NOMO-1 treated with dmso at 0.1 percent for 144 hours (cell line): ENCODE data around the gene DYRK1A.

Experiments
- DNase-seq: peaks from one replicate; lab custom pipeline; 2025; ENCODE audit not compliant: unreplicated experiment; lab: John Stamatoyannopoulos, UW

The DYRK1A gene

DNA sequence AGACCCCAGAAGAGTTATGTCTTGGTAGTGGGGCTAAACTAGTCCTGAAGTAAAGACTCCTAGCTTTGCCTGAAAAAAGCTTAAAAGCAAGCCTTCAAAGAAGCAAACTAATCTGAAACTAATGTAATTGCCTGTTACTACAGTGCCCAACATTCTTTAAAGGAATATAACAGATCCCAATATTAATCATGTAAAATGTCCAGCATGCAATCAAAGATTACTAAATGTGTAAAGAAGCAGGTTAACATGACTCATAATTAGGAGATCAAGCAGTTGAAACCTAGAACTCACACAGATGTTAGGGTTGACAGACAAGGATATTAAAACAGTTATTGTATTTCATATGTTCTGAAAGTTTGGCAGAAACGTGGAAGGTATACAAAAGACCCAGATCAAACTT, 17.8 kb downstream of the DYRK1A start:
- DNase-seq = no peak

DNA sequence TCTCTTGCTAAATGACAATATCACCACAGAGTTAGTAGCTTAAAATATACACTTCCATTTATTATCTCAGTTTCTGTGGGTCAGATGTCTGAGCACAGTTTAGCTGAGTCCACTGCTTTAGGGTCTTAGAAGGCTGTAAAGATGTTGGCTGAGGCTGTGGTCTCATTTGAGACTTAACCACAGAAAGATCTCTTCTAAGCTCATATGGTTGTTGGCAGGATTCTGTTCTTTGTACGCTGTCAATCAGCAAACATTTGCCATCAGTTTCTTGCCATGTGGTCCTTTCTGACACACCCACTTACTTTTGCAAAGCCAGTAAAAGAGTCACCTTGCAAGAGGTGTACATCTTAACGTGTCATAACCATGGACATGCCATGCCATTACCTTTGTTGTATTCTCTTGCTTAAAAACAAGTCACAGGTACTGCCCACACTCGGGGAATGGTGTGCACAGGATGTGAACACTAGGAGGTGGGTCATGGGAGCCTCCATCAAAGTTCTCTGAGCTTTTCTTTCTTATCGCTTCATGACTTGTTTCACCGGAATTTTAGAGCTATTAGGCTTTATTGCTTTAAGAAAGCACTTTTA, 18.7 kb downstream of the DYRK1A start:
- no peak for DNase-seq

DNA sequence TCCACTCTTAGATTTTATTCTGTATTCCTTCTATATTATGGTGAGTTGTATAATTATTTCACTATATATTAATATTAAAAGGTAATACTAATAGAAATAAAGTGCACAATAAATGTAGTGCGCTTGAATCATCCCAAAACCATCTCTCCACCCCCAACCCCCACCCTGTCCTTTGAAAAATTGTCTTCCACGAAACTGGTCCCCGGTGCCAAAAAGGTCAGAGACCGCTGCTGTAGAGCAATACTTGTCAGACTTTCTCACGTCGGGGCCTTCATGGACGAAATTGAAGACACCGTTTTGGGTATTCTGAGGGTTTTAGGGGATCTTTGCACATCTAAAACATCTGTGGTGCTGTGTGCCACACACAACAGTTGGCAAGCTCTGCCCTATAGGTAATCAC, 19.6 kb downstream of the DYRK1A start:
- DNase-seq = no peak

DNA sequence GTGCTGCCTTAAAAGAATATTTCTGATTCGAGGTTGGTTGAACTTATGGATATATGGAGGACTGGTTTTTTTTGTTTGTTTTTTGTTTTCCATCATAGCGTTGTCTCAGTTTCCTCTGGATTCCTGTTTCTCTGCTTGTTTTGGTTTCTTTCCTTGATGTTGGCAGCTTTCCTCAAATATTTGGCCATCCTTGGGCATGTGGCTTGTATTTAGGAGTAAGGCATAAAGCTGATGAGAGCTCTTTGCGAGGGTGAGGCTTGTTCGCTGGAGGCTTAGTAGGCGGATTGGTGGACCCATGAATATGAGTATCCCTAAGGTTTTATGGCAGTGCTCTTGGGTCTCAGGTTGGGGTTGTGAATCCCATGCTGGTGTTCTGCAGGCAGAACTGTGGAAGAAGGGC, 22.9 kb downstream of the DYRK1A start:
- DNase-seq = no peak

DNA sequence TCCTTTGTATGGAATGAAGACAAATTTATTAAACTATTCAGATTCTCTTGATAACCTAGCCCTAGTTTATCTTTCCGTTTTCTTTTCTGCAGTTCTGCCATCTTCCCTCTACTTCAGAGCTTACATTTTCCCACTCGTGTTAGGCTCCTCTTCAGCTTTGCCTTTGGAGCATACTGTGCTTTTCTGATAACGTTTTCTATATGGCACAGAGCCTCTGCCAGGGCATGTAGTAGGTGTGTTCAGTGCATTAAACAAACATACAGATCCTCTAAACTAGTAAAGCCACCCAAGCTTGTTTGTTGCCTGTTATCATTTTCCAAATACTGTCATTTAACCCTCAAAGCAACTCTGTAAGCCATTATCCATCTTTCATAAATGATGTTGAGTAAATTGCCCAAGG, 25.1 kb downstream of the DYRK1A start:
- DNase-seq = no peak

DNA sequence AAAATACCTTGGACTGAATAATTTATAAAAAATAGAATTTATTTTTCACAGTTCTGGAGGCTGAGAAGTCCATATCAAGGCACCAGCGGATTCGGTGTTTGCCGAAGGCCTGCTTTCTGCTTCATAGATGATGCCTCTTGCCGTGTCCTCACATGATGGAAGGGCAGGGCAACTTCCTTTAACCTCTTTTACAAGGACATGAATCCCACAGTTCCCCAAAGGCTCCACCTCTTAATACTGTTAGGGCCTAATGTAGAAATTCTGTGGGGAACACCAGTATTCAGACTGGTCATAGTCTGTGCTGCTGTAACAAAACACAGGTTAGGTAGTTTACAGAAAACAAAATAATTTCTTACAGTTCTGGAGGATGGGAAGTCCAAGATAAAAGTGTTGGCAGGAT, 25.9 kb downstream of the DYRK1A start:
- no peak for DNase-seq

DNA sequence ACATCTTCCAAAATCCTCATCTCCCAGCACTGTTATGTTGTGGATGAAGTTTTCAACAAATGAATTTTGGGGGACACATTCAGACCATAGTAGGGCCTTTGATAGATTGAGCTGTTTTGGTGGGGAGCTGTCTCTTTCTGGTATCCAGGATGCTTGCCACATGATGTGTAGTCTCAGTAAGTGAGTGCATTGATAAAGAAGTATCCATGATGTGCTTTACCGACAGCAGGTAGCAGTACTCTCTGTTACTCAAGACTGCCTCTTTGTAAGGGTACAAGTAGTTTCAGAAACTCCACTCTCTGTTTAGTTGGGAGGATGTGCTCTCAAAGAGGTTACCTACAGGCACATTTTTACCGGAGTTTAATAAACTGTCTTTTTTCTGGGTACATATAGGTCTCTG, 26.5 kb downstream of the DYRK1A start:
- no peak for DNase-seq

DNA sequence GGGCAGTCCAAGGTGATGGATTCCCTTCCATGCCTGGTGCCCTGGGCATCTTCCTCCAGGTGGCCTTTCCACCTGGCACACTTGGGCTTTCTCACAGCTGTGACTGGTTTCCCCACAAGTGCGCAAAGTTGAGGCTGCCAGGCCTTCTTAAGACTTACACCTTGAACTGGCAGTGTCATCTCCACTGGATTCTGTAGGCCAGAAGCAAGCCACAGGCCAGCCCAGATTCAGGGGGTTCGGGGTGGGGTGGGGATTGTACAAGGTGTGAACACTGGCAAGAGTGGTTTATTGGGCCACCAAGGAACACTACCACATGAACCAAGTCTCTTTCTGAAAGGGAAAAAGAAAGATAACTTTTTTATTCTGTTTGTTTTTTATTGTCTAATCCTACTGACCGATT, 27.2 kb downstream of the DYRK1A start:
- no peak for DNase-seq

DNA sequence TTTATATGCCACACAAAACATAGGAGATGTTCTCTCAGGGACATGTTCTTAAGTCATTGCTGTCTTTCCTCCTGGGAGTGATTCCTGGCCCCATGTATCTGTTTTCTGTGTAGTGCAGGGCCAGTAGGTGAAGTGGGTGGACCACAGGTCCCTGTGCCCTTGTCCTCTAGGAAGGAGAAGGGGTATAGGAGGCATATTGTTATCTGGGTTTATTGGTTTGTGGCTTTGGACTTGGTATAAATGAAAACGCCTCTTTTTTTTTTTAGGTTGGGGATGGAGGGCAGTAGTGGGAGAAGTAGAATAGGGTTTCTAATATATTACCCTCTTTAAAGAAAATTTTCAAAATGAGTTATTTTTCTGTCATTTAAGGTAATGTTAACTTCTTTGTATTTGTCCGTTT, 29.4 kb downstream of the DYRK1A start:
- DNase-seq = no peak

DNA sequence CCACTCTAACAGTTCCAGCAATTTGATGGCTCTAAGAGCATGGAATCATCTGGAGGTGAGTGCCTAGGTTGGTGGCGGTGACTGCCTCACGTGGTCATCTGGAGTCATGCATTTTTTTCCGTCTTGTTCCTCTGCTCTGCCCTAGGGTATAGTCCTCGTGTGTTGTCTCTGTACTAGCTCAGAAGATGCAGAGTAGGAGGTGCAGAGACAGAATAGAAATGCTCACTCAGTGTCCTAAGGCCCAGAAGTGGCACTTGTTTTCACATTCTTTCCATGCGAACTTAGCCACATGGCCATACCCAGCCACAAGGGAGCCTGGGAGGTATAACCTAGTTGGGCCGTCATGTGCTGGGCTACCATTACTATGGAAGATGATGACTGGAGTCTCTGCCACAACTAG, 30.3 kb downstream of the DYRK1A start:
- DNase-seq = no peak

DNA sequence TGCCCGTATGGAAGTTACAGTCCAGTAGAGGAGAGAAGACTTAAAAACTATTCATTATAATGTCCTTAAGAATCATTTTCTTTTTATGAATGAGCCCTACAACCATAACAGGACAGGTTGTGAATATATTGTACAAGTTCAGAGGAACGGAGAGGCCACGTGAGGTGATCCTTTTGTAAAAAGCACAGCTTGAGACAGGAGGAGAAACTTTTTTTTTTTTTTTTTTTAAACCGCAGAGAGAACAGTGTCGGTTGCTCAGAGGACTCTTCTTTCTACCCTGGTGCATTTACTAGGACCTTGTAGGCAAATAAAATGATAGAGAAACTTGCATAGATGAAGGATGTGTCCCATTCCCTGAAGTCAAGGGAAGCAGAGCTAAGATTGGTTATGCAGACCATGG, 32.1 kb downstream of the DYRK1A start:
- DNase-seq = no peak

DNA sequence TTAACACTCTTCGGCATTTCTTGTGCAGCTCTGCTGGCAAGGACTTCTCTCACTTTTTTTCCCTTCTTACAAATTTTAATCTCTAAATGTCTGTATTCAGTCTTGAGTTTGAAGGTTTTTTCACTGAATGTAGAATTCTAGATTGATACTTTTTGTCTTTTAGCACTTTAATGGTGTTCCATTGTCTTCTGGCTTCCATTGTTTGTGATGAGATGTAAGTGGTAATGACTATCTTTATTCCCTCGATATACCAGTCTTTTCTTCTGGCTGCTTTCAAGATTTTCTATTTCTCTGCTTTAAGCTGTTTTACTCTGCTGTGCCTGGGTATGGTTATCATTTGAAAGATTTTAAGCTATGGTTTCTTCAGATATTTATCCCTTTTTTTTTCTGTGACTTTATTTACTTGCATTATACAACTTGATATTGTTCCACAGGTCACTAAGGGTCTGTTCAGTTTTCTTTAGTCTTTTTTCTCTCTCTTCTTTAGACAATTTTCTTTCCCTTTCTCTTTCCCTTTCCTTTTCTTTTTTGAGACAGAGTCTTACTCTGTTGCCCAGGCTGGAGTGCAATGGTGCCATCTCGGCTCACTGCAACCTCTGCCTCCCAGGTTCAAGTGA, 35.8 kb downstream of the DYRK1A start:
- no peak for DNase-seq

DNA sequence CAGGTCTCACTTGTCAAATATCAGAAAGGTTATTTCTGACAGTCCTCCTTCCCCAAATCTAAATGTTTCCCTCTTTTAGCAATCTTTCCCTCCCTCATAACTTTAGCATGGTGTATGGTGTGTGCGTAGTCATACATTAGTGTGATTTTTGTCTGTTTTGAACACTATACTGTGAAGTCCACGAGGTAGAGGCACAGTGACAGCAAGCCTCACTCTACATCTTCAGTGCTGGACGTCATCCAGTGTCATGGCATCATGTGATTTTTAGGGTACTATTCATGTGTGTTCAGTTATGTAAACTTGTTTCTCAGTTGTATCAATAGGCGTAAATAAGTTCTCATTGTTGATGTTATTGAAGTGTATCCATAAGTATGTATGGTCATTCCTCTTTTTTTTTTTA, 39.1 kb downstream of the DYRK1A start:
- DNase-seq = no peak

DNA sequence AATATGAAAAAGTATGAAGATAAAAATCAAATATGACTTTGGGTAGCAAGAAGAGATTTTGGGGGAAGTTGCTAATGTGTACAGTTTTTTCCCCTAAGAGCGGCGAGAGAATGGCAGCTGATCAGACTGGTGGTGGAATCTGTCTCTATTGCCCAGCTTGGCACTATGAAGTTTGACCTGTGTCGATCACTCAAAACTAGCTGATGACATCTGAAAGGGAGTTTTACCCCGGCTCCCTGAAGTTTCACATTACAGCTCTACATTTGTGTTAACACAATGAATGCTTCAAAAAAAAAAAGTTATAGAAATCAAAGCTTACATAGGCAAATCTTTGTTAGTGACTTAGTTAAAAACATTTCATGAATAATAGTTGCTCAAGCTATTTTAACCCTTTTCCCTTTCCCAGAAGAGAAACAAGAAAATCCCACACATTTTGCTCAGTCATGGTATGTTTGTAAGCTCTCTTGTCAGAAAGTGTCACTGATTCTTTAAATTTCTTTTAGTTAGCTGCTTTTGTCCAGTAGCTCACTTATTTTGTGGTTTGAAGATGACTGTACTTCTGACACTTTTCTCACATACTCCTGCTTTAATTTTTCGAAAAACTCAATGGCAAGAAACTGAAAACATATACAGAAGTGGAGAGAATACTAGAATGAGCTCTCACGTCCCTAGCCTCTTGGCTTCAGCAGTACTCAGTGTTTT, 41.3 kb downstream of the DYRK1A start:
- DNase-seq = no peak

DNA sequence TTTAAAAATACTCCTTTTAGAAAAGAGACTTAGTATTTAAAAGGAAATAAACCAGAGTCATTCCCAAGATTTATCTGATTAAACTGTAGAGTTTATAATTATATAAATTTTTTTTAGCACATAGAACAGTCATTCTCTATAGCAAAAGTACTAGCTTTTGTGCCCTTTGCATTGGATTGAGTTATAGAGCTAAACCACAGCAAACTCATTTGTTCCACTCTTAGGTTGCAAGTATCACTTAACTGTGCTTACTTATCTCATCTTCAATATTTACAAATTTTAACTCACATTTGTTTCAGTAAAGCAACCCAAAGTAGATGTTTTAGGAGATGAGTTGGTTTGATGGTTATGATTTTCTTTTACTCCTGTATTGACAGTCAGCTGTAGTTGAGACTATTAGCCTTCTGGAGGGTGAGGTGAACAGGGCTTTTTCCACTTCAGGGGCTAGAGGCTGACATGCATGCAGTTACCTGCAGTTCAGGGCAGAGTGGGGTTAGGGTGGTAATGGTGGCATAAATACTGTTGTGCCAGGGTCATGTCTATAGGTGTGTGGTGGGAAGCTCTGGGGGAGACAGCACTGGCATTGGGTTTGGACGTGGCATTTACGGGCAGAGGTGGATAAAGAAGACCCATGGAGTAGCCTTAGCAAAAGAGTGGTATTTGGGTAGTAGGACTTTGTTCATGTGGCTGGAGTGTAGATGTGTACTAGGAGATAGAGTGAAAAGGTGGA, 42.1 kb downstream of the DYRK1A start:
- DNase-seq = no peak

DNA sequence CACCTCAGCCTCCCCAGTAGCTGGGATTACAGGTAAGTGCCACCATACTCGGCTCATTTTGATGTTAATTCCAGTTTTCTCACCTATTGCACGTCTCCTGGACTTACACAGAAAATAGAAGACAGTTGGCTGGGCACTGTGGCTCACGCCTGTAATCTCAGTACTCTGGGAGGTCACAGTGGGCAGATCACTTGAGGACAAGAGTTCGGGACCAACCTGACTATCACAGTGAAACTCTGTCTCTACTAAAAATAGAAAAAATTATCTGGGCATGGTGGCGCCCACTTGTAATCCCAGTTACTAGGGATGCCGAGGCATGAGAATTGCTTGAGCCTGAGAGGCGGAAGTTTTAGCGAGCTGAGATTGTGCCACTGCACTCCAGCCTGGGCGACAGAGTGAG, 44.1 kb downstream of the DYRK1A start:
- DNase-seq = no peak

DNA sequence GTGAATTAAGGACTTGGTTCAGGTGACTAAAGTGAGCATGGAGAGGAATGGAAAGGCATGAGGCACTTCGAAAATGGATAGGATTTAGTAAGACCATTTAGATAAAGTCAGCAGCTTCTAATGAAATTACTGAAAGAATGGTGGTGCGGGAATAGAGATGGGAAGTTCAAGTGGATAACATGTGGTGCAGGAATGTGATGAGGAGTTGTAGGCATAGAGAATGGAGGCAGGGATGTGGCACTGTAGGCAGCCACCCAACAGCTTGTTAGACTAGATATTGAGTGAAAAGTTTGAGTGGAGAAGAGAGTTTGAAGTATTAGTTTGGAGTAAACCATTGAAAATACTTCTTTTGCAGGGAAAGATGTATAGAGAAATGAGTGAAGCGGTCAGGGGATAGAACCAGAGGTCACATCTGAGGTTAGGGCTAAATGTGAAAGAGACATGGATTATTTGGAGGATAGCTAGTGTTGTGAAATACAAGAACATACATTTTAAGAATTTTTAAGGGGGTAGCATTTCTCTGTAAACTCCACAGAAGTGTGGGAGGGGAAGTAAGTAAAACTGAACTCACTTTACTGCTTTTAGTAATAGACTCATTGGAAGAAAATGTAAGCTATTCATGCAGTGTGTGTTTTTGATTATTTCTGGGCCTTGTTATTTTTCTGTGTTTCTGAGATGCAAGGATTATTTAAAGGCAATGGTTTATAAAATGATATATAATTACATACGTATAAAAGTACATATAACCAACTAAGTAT, 46.2 kb downstream of the DYRK1A start:
- no peak for DNase-seq

DNA sequence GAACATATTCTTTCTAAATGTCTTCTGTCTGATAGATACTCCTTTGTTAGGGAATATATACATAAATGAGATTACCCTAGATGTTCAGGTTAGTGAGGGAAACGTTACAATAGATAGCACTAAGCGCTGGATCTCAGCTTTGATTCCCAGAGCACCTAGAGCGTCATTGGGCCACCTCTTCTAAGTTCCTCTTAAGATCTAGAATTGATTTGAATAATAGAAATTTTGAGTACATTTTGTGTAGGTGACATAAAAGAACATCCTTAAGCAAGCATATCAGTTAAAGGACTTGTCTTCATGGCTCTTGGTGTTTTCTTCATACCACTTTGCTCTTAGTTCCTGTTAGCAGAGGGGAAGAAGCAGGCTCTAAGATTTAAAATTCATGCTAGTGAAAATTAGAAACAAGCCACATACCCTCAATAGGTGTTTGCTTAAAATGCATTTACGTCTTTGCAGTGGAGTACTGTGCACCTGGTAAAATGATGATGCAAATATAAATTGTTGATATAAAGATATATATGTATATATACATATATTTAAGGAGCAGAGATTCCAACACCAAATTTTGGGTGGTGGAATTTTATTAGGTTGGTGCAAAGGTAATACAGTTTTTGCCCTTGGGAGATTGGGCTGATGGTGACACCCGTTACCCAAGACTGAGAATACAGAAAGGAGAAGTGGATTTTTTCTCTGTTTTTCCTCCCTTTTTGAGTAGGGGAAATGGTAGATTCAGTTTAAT, 47.1 kb downstream of the DYRK1A start:
- peak; percentile 23 for DNase-seq

DNA sequence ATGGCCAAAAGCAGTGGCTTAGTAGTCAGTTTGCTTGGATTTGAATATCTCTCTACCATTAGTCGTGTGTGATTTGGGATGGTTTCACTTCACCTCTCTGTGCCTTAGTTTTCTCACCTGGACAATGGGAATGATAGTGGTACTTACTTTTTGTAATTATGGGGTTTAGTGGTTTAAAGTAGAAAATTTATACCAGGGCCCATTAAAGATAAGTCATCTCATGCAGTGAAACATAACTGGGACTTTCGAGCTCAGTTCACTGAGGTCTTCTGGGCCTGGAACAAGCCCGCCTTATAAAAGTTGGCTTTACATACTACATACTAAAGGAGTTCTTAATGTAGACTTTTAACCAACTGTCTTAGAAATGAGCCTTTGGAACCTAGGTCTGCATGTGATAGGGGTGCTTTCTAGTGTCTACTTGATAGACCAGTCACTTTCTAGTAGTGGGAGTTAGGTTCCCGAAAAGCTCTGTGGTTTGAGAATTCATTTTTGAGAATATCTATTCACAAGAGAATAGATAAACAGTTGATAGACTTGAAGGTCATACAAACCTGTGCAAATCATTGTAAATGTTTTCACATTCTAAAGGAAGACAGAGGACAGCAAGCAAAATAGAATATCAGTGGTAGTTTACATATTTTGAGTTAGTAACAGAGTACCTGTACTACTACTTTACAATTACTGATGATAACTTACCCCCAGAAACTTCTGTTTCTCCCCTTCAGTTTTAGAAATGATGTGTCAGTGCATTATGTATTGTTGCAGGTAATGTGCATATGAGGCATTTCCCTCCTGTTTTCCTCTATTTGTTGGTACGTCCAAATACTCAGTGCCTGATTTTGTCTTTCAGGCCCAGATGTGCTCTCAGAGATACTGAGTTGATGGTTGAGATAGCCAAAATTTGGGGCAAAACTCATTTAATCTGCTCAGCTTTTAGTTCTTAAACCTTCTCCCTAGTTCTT, 48.0 kb downstream of the DYRK1A start:
- no peak for DNase-seq

DNA sequence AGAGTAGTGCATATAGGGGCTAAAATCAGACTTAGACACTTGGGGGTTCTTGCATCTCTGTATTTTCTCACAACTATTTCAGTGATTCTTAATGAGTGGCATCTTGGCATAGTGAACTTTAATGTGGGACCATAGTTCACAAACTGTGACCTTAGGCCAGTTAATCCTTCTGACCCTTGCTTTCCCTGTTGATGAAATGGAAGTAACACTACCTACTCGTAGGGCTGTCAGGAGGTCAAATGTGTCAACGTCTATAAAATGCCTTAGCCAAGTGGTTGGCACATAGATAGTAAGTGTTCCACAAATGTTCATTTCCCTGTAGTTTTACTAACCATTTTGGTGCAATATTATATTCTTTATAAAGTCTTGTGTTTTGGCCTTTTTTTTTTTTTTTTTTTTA, 49.4 kb downstream of the DYRK1A start:
- DNase-seq = no peak
